ENCODE measurements around the gene ADISSP.

DNA sequence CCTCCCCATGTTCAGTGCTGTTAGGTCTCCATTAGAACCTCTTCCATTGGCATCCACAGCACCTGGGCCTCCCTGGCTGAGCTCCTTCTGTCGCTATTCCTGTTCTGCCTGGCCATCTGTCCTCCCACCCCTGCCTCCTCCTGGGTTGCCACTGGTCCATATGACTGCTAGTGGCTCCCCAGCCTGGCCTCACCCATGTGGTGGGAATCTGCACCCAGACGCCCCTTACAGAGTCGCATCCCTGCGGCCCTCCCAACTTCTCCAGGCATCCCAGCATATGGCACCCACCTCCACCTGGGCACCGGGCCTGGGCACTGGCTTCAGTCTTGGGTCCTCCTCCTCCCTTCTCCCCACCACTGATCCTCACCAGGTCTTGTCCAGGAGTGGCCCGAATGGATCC is 36.3 kb upstream of the ADISSP start:
- TF ChIP-seq POLR2A (IDR thresholded peaks at IDR 0.05): no peak
- TF ChIP-seq, protein P1, sequence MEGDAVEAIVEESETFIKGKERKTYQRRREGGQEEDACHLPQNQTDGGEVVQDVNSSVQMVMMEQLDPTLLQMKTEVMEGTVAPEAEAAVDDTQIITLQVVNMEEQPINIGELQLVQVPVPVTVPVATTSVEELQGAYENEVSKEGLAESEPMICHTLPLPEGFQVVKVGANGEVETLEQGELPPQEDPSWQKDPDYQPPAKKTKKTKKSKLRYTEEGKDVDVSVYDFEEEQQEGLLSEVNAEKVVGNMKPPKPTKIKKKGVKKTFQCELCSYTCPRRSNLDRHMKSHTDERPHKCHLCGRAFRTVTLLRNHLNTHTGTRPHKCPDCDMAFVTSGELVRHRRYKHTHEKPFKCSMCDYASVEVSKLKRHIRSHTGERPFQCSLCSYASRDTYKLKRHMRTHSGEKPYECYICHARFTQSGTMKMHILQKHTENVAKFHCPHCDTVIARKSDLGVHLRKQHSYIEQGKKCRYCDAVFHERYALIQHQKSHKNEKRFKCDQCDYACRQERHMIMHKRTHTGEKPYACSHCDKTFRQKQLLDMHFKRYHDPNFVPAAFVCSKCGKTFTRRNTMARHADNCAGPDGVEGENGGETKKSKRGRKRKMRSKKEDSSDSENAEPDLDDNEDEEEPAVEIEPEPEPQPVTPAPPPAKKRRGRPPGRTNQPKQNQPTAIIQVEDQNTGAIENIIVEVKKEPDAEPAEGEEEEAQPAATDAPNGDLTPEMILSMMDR (IDR thresholded peaks at IDR 0.05): no peak

All from heart left ventricle (tissue), 13 donors.